Activated CD4-positive, CD25-positive, alpha-beta regulatory T cell treated with anti-CD3 and anti-CD28 coated beads, Interleukin-2, amount 50 U/mL, for 24 hours (primary cell): ENCODE results near the gene RHBDF2.

ENCODE experiments used
- ATAC-seq, 2 donors: fragments of 150-1000 bp; cut with Tn5 transposase; one replicate each; pipeline ENCODE4 v1.10.0; 2021; ENCODE audit warnings: mild to moderate bottlenecking in 1 of 2, moderate library complexity in 1 of 2

RHBDF2 gene

GRCh38 chr17:76458580-76459490 is 42.4 kb downstream of the RHBDF2 start:
- peak in 1 of 2 donors; percentile 38 for ATAC-seq

GRCh38 chr17:76453431-76453743 is 47.8 kb downstream of the RHBDF2 start:
- no peak for ATAC-seq

GRCh38 chr17:76452660-76453430 is 48.4 kb downstream of the RHBDF2 start, which contains the start of gene UBE2O:
TSS of gene UBE2O (minus strand) at chr17:76453152. CDS start at chr17:76453141, 11 bp downstream.
- ATAC-seq, result peak; percentile 94 to 96

- peak in 1 of 2 donors; percentile 22 for ATAC-seq
Measured at GRCh38 chr17:76452127-76452659, 49.0 kb downstream of the RHBDF2 start.

- ATAC-seq, result no peak
Measured at GRCh38 chr17:76451506-76451905, 49.7 kb downstream of the RHBDF2 start.

- no peak for ATAC-seq
Measured at GRCh38 chr17:76449126-76449525, 52.1 kb downstream of the RHBDF2 start.

- peak; percentile 59 to 69 for ATAC-seq
Measured at GRCh38 chr17:76447931-76448652, 53.1 kb downstream of the RHBDF2 start.

- ATAC-seq, result peak; percentile 67 to 81
Measured at GRCh38 chr17:76446449-76447231, 54.6 kb downstream of the RHBDF2 start.

- ATAC-seq, result no peak
Measured at GRCh38 chr17:76445697-76446448, 55.4 kb downstream of the RHBDF2 start.

GRCh38 chr17:76444518-76445311 is 56.5 kb downstream of the RHBDF2 start:
- no peak for ATAC-seq

- ATAC-seq, result no peak
Measured at GRCh38 chr17:76442341-76443338, 58.6 kb downstream of the RHBDF2 start.

GRCh38 chr17:76441686-76442340 is 59.4 kb downstream of the RHBDF2 start:
- ATAC-seq, result no peak

- ATAC-seq, result no peak
Measured at GRCh38 chr17:76440751-76441362, 60.4 kb downstream of the RHBDF2 start.

GRCh38 chr17:76439314-76439928 is 61.8 kb downstream of the RHBDF2 start:
- ATAC-seq, result no peak

GRCh38 chr17:76438906-76439305 is 62.3 kb downstream of the RHBDF2 start:
- ATAC-seq, result no peak

GRCh38 chr17:76437467-76438402 is 63.5 kb downstream of the RHBDF2 start:
- no peak for ATAC-seq
